Activated CD4-positive, alpha-beta T cell treated with anti-CD3 and anti-CD28 coated beads for 36 hours (primary cell): Measurements from ENCODE around the gene SNRPD3. TPM values are rescaled to one million over a fixed set of nuclear protein-coding genes. Genes with fewer than 3 reads are reported as not detected.
A peak's percentile ranks its signal among the peaks of the same experiment; 100 is the strongest.

Experiments
- ATAC-seq: fragments of 200-7000 bp; cut with Tn5 transposase; one replicate; pipeline ENCODE4 v1.10.0; 2021; ENCODE audit warnings: mild to moderate bottlenecking, moderate library complexity
- CTCF ChIA-PET: fragments of 350-600 bp; sonication (Branson Sonifier 250); formaldehyde crosslinking; loops from one replicate; lab custom pipeline; 2021; ENCODE audit warnings: antibody characterized with exemption; lab: Charles Lee
- POLR2A ChIA-PET: fragments of 350-600 bp; sonication (Branson Sonifier 250); formaldehyde crosslinking; loops from one replicate; lab custom pipeline; 2021; ENCODE audit warnings: antibody characterized with exemption, inconsistent platforms; lab: Charles Lee
- DNase-seq: peaks from one replicate; pipeline ENCODE4 v3.0.0-alpha.2; 2020
- H3K27ac Mint-ChIP-seq: one replicate; pipeline ENCODE4 v1.8.0; 2021; ENCODE audit warnings: mixed read lengths
- H3K27me3 Mint-ChIP-seq: one replicate; pipeline ENCODE4 v1.8.0; 2021; ENCODE audit warnings: mixed read lengths
- H3K36me3 Mint-ChIP-seq: one replicate; pipeline ENCODE4 v1.8.0; 2021; ENCODE audit warnings: low read depth, mixed read lengths
- H3K4me1 Mint-ChIP-seq: one replicate; pipeline ENCODE4 v1.8.0; 2021; ENCODE audit warnings: mixed read lengths
- H3K4me3 Mint-ChIP-seq: one replicate; pipeline ENCODE4 v1.8.0; 2021; ENCODE audit warnings: mild to moderate bottlenecking, moderate library complexity, mixed read lengths
- H3K9me3 Mint-ChIP-seq: one replicate; pipeline ENCODE4 v1.8.0; 2021; ENCODE audit warnings: low read depth, mixed read lengths
- intact Hi-C, 2 experiments: fragments of 100-400 bp; cut with DNase I in 1 of 2; cut with micrococcal nuclease in 1 of 2; formaldehyde crosslinking; loops; one replicate each; pipeline versions ENCODE4 v1.14.2 to v1.15.1; 2022 to 2024; cut with DNase I, micrococcal nuclease
- total RNA-seq, 2 experiments: library from RNA; stranded (reverse); gene quantifications; one replicate each; pipeline ENCODE4 v1.2.3, GENCODE V29; 2021

SNRPD3 gene
- total RNA-seq, 2 experiments from 2014 or later = 156 to 232 TPM

- Mint-ChIP-seq H3K4me1 (peaks cover 3% of the 10 kb centered on the region), H3K9me3 (no peaks in the 10 kb centered on the region), H3K27ac (no peak overlapping the region), H3K36me3 (peaks cover 51% of the 10 kb centered on the region), H3K4me3 (no peak overlapping the region), H3K27me3 (no peaks in the 10 kb centered on the region)
- no peak for ATAC-seq
- DNase-seq = no peak
- ChIA-PET POLR2A (no interaction called here), CTCF (interaction anchor here (0.9 kb wide), 1 partner anchor 148 kb away, joined by 3 read pairs; no protein-coding TSS in a partner anchor)
- intact Hi-C loops = no loop called here
Measured at GRCh38 chr22:24571266-24571665, 15.5 kb downstream of the SNRPD3 start.

DNA sequence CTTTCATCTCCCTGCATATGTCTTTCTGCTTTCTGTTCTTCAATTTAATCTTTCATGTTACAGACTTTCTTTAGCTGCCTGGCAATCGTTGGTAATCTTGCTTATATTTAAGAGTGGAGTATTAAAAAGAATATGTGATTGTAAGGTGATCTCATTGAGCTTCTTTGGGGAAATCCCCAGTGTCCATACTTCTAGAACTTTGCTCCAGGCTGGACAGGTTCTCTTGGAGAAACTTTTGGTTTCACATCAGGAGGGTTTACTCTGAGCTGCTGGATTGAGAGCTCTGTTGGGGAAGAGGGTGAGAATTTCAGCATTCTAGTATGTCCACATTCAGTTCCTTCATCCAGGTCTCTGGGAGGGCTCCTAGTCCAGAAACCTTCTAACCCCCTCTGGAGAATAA lies 21.0 kb downstream of the SNRPD3 start:
- Mint-ChIP-seq H3K27ac (peak overlapping the region; percentile 40), H3K4me1 (no peaks in the 10 kb centered on the region), H3K4me3 (no peak overlapping the region), H3K27me3 (no peaks in the 10 kb centered on the region), H3K36me3 (peaks cover 30% of the 10 kb centered on the region), H3K9me3 (no peaks in the 10 kb centered on the region)
- ATAC-seq (no peak), DNase-seq (no peak)
- CTCF ChIA-PET = no interaction called here
- intact Hi-C loops = no loop called here
- POLR2A ChIA-PET = no interaction called here

DNA sequence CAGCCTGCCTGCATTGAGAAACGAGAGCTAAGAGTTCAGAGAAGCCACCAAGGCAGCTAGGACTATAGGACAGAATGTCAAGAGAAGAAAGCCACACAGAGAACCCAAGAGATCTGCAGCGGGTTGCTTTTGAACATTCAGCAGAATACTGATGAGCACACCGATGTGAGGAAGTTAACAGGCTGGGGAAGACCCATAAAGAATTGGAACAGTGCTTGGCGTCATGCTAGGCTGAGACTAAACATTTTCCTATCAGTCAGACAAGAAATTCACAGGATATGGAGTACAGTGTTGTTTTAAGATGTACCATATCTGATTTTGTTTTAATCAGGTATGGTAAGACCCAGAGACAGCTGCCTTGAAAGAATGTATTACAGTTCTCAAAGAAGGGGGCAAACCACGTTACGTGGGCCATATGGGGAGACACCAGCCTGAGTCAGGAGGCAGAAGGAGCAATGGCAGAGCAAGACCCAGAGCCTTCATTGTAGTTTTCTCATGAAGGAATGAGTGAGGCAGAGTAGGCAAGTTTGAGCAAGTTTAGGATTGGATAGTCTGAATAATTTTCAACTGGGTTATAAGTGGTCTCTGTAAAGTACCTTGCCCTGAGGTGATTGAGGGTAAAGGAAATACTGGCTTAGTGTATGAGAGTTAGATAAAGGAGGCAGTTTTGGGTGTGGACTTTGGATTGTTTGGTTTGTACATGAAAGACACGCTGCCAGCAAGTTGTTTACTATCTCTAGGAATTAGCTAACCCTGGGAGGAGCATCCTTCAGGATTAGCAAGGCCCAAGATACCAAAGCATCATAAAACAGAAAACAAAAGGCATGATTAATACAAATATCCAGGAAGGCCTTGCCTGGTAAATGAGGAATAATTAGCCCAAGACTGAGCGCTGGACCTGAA lies 22.8 kb downstream of the SNRPD3 start:
- ChIA-PET POLR2A (no interaction called here), CTCF (no interaction called here)
- Mint-ChIP-seq H3K27ac (no peak overlapping the region), H3K4me1 (no peaks in the 10 kb centered on the region), H3K27me3 (no peaks in the 10 kb centered on the region), H3K4me3 (no peak overlapping the region), H3K36me3 (peaks cover 19% of the 10 kb centered on the region), H3K9me3 (no peaks in the 10 kb centered on the region)
- ATAC-seq (no peak), DNase-seq (no peak)
- intact Hi-C loops = no loop called here

DNA sequence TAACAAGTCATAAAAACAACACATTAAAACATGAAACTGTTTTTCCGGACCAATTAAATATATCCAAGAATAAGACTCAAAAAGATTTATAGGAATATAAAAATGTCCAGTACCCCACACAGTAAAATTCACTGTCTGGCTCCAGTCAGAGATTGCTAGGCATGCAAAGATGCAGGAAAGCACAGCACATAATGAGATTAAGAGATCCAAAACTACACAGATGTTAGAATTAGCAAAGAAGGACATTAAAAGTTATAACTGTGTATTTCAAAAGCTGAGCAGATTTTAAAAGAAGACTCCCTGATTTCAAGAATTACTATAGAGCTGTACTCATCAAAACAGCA lies 23.4 kb downstream of the SNRPD3 start:
- ChIA-PET CTCF (no interaction called here), POLR2A (no interaction called here)
- H3K4me1 Mint-ChIP-seq = no peaks in the 10 kb centered on the region
- H3K36me3 Mint-ChIP-seq = peaks cover 16% of the 10 kb centered on the region
- ATAC-seq (no peak), DNase-seq (no peak)
- no peaks in the 10 kb centered on the region for H3K27me3 Mint-ChIP-seq
- no peak overlapping the region for H3K27ac Mint-ChIP-seq
- intact Hi-C loops = no loop called here
- H3K4me3 Mint-ChIP-seq = no peak overlapping the region
- H3K9me3 Mint-ChIP-seq = no peaks in the 10 kb centered on the region

DNA sequence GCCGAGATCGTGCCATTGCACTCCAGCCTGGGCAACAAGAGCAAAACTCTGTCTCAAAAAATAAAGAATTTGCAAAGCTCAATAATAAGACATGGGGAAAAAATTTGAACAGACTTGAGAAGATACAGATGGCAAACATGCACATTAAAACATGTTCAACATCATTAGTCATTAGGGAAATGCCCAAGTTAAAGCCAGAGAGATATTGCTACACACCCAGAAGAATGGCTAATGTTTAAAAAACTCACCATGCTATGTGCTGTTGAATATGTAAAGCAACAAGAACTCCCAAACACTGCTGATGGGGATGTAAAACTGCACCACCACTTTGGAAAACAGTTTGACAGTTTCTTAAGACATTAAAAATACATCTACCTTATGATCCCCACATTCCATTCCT lies 24.5 kb downstream of the SNRPD3 start:
- ATAC-seq (no peak), DNase-seq (no peak)
- intact Hi-C loops = no loop called here
- Mint-ChIP-seq H3K4me1 (no peaks in the 10 kb centered on the region), H3K4me3 (no peak overlapping the region), H3K9me3 (no peaks in the 10 kb centered on the region), H3K27me3 (no peaks in the 10 kb centered on the region), H3K27ac (no peak overlapping the region), H3K36me3 (peaks cover 6% of the 10 kb centered on the region)
- CTCF ChIA-PET = no interaction called here
- POLR2A ChIA-PET = no interaction called here

- no peak overlapping the region for H3K27ac Mint-ChIP-seq
- POLR2A ChIA-PET = interaction anchor here (0.7 kb wide), 1 partner anchor 494 kb away, joined by 3 read pairs; no protein-coding TSS in a partner anchor
- CTCF ChIA-PET = no interaction called here
Measured at GRCh38 chr22:24582056-24582814, 26.4 kb downstream of the SNRPD3 start.

GRCh38 chr22:24583221-24584165 lies 27.7 kb downstream of the SNRPD3 start:
- H3K4me3 Mint-ChIP-seq = no peak overlapping the region
- CTCF ChIA-PET = no interaction called here
- H3K4me1 Mint-ChIP-seq = no peaks in the 10 kb centered on the region
- POLR2A ChIA-PET = interaction anchor here (0.6 to 0.8 kb wide), 2 partner anchors 149 to 179 kb away, joined by 3 read pairs; no protein-coding TSS in a partner anchor
- DNase-seq (no peak), ATAC-seq (no peak)
- no peaks in the 10 kb centered on the region for H3K27me3 Mint-ChIP-seq
- H3K27ac Mint-ChIP-seq = no peak overlapping the region
- intact Hi-C loops = no loop called here
- no peaks in the 10 kb centered on the region for H3K9me3 Mint-ChIP-seq
- H3K36me3 Mint-ChIP-seq = no peaks in the 10 kb centered on the region

More at GRCh38 chr22:24582056-24582814, 26.4 kb downstream of the SNRPD3 start:
- Mint-ChIP-seq H3K4me3 (no peak overlapping the region), H3K36me3 (no peaks in the 10 kb centered on the region), H3K9me3 (no peaks in the 10 kb centered on the region), H3K27me3 (no peaks in the 10 kb centered on the region), H3K4me1 (no peaks in the 10 kb centered on the region)
- no peak for ATAC-seq
- intact Hi-C loops = no loop called here
- DNase-seq = no peak

DNA sequence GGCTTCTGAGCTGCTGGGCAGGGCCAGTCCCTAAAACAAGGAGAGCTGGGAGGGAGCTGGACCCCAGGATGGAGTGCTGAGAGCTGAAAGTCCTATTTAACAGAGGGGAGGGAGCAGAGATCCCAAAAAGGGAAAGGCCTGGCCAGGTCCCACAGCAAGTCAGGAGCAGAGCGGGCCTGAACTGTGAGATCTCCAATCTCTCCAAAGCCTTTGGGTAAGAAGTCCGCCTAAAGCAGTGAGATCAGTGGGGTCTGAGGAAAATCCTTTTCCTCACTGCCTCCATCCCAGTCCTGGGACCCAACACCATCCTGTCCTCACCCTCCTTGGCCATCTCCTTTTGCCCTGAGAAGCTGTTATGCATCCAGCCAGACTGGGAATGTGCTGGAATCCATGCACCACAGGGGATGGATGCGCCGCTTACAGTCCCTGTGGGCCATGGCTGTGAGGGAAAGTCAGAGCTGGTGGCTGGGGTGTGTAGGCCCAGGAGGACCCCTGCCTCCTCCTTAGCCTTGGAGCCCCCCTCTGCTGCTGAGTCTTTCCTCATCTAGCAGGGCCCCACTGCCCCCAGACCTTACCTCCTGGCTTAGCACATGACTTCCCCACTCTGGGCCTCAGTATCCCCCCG lies 28.5 kb downstream of the SNRPD3 start:
- H3K36me3 Mint-ChIP-seq = no peaks in the 10 kb centered on the region
- H3K27ac Mint-ChIP-seq = no peak overlapping the region
- CTCF ChIA-PET = no interaction called here
- POLR2A ChIA-PET = interaction anchor here (0.8 kb wide), 1 partner anchor 178 kb away, joined by 3 read pairs; no protein-coding TSS in a partner anchor
- DNase-seq (no peak), ATAC-seq (no peak)
- H3K9me3 Mint-ChIP-seq = no peaks in the 10 kb centered on the region
- no peak overlapping the region for H3K4me3 Mint-ChIP-seq
- no peaks in the 10 kb centered on the region for H3K4me1 Mint-ChIP-seq
- intact Hi-C loops = no loop called here
- no peaks in the 10 kb centered on the region for H3K27me3 Mint-ChIP-seq

DNA sequence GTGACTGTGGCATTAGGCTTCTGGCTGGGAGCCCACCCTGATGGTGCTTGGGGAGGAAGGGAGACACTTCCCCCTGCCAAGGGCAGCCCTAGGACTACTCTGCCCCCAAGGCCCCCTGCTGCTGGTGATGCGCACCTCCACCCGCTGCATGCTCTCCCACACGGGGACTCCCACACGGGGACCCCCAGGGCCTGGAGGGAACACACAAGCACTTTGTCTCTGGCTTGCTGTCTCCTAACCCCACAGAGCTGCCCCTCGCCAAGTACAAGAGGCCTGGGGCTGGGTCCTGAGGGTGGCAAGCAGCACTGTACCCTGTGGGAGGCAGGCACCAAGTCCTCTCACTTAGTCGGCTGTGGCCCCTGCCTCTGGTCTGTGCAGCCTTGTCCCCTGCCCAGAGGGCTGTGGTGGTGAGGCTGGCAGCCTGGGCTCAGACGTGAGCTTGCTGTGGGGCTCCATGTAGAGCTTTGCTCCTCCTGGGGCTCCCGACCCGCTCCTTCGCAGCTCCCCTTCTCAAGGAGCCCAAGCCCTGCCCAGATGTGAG lies 29.1 kb downstream of the SNRPD3 start:
- Mint-ChIP-seq H3K27ac (no peak overlapping the region), H3K4me3 (no peak overlapping the region), H3K27me3 (no peaks in the 10 kb centered on the region), H3K36me3 (no peaks in the 10 kb centered on the region), H3K9me3 (no peaks in the 10 kb centered on the region), H3K4me1 (no peaks in the 10 kb centered on the region)
- ChIA-PET CTCF (no interaction called here), POLR2A (no interaction called here)
- intact Hi-C loops = no loop called here
- ATAC-seq = no peak
- DNase-seq = no peak

- intact Hi-C loops = no loop called here
- H3K4me1 Mint-ChIP-seq = no peaks in the 10 kb centered on the region
- H3K9me3 Mint-ChIP-seq = no peaks in the 10 kb centered on the region
- no peak overlapping the region for H3K27ac Mint-ChIP-seq
- ATAC-seq (no peak), DNase-seq (no peak)
- peaks cover under 1% of the 10 kb centered on the region for H3K27me3 Mint-ChIP-seq
- H3K36me3 Mint-ChIP-seq = no peaks in the 10 kb centered on the region
- POLR2A ChIA-PET = no interaction called here
- CTCF ChIA-PET = no interaction called here
- no peak overlapping the region for H3K4me3 Mint-ChIP-seq
Measured at GRCh38 chr22:24585461-24585860, 29.7 kb downstream of the SNRPD3 start.
